NT2/D1 (cell line): Measurements from ENCODE around the gene AGXT.

Experiments
- DNase-seq: peaks from one replicate; pipeline ENCODE4 v3.0.0-alpha.2; 2011; ENCODE audit warnings: low read depth, low spot score
- H3K27me3 ChIP-seq: 2 replicates; pipeline ENCODE4 v1.6.0; 2011; ENCODE audit warnings: mild to moderate bottlenecking; ENCODE audit not compliant: insufficient read length, insufficient read depth
- H3K36me3 ChIP-seq: 2 replicates; pipeline ENCODE4 v1.6.1; 2011; ENCODE audit warnings: mild to moderate bottlenecking, low read length, mixed read lengths; ENCODE audit not compliant: insufficient read depth, insufficient read length
- H3K4me1 ChIP-seq: 2 replicates; pipeline ENCODE4 v1.5.1; 2011; ENCODE audit not compliant: insufficient read depth, insufficient read length
- H3K4me3 ChIP-seq: 2 replicates; pipeline ENCODE4 v1.5.1; 2011; ENCODE audit warnings: low read depth; ENCODE audit not compliant: insufficient read length
- H3K9ac ChIP-seq: 2 replicates; pipeline ENCODE4 v1.6.0; 2011; ENCODE audit warnings: low read depth; ENCODE audit not compliant: insufficient read length
- H3K9me3 ChIP-seq: 2 replicates; pipeline ENCODE4 v1.5.1; 2011; ENCODE audit warnings: mild to moderate bottlenecking, low read length; ENCODE audit not compliant: insufficient read depth
- SUZ12 ChIP-seq: IDR thresholded peaks from 2 replicates; pipeline ENCODE4 v1.6.1; 2011; ENCODE audit not compliant: insufficient read length, insufficient read depth; ENCODE audit errors: extremely low read depth
- YY1 ChIP-seq: IDR thresholded peaks from 2 replicates; pipeline ENCODE4 v1.6.1; 2011; ENCODE audit not compliant: insufficient read length, insufficient read depth
- ZNF274 ChIP-seq: IDR thresholded peaks from 2 replicates; pipeline ENCODE4 v1.6.1; 2011; ENCODE audit warnings: mild to moderate bottlenecking, low read depth, low read length

The AGXT gene

DNA sequence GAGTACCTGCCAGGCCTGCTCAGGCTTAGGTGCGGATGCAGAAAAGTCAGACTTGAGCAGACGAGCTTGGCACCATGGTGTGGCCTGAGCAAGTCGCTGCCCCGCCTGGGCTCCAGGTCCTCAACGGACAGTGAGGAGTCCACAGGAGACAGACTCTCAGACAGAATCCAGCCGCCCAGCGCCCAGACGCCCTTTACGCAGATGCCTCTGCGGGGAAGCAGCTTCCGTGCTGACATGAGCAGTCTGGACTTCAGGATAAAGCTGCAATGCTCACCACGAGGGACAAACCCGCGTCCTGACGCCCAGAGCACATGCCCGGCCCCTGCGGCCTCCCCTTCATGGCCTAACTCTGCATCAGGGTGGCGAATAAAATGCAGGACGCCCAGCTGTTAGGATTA is 30.8 kb downstream of the AGXT start:
- no peaks in the 10 kb centered on the region for H3K27me3 ChIP-seq
- H3K9ac ChIP-seq: no peak overlapping the region
- H3K36me3 ChIP-seq: no peaks in the 10 kb centered on the region
- DNase-seq: no peak
- no peak for TF ChIP-seq SUZ12
- no peak for TF ChIP-seq YY1
- no peak for TF ChIP-seq ZNF274
- H3K4me1 ChIP-seq: peaks cover 21% of the 10 kb centered on the region
- peaks cover 8% of the 10 kb centered on the region; the same call in 1 of the 2 replicates for H3K9me3 ChIP-seq
- no peak overlapping the region for H3K4me3 ChIP-seq

- Histone ChIP-seq H3K4me3 (no peak overlapping the region), H3K36me3 (no peaks in the 10 kb centered on the region), H3K27me3 (no peaks in the 10 kb centered on the region), H3K9me3 (peaks cover 8% of the 10 kb centered on the region; the same call in 1 of the 2 replicates), H3K9ac (no peak overlapping the region), H3K4me1 (peaks cover 25% of the 10 kb centered on the region)
- no peak for TF ChIP-seq ZNF274
- TF ChIP-seq YY1: no peak
- TF ChIP-seq SUZ12: no peak
- DNase-seq: no peak
These were observed 31.7 kb downstream of the AGXT start for GRCh38 chr2:240900141-240900860.

- H3K36me3 ChIP-seq: no peaks in the 10 kb centered on the region
- peaks cover 8% of the 10 kb centered on the region; the same call in 1 of the 2 replicates for H3K9me3 ChIP-seq
- no peak for TF ChIP-seq ZNF274
- no peak for TF ChIP-seq SUZ12
- TF ChIP-seq YY1: no peak
- no peaks in the 10 kb centered on the region for H3K27me3 ChIP-seq
- H3K4me1 ChIP-seq: peaks cover 16% of the 10 kb centered on the region
- DNase-seq: no peak
- no peak overlapping the region for H3K4me3 ChIP-seq
- no peak overlapping the region for H3K9ac ChIP-seq
These were observed 33.5 kb downstream of the AGXT start for GRCh38 chr2:240901986-240902614.

- no peak overlapping the region for H3K9ac ChIP-seq
- TF ChIP-seq YY1 (no peak), ZNF274 (no peak), SUZ12 (no peak)
- no peaks in the 10 kb centered on the region for H3K36me3 ChIP-seq
- DNase-seq: no peak
- H3K4me1 ChIP-seq: peaks cover 10% of the 10 kb centered on the region
- H3K9me3 ChIP-seq: peaks cover 8% of the 10 kb centered on the region; the same call in 1 of the 2 replicates
- no peak overlapping the region for H3K4me3 ChIP-seq
- no peaks in the 10 kb centered on the region for H3K27me3 ChIP-seq
These were observed 34.0 kb downstream of the AGXT start for GRCh38 chr2:240902615-240903041.

GRCh38 chr2:240903191-240904060 is 34.8 kb downstream of the AGXT start:
- Histone ChIP-seq H3K9ac (no peak overlapping the region), H3K9me3 (peaks cover 8% of the 10 kb centered on the region; the same call in 1 of the 2 replicates), H3K27me3 (no peaks in the 10 kb centered on the region), H3K4me3 (no peak overlapping the region), H3K36me3 (no peaks in the 10 kb centered on the region), H3K4me1 (peaks cover 10% of the 10 kb centered on the region)
- DNase-seq: no peak
- TF ChIP-seq ZNF274 (no peak), YY1 (no peak), SUZ12 (no peak)

GRCh38 chr2:240904216-240905175 is 35.9 kb downstream of the AGXT start:
- TF ChIP-seq YY1 (no peak), ZNF274 (no peak), SUZ12 (no peak)
- H3K4me3 ChIP-seq: no peak overlapping the region

More at GRCh38 chr2:240904216-240905175, 35.9 kb downstream of the AGXT start:
- Histone ChIP-seq H3K9ac (no peak overlapping the region), H3K4me1 (peaks cover 10% of the 10 kb centered on the region), H3K9me3 (peaks cover 8% of the 10 kb centered on the region; the same call in 1 of the 2 replicates), H3K27me3 (peaks cover 5% of the 10 kb centered on the region), H3K36me3 (no peaks in the 10 kb centered on the region)
- DNase-seq: no peak
